Measurements from ENCODE around the gene GLCCI1.
"Not testable (repeated sequence)": the region's sequence is repeated elsewhere in the genome, so short reads cannot be mapped to it uniquely, and the experiment has no call there.

The GLCCI1 gene

GRCh38 chr7:8044761-8045430, 76.3 kb downstream of the GLCCI1 start:
- DNase-seq: no peak

DNA sequence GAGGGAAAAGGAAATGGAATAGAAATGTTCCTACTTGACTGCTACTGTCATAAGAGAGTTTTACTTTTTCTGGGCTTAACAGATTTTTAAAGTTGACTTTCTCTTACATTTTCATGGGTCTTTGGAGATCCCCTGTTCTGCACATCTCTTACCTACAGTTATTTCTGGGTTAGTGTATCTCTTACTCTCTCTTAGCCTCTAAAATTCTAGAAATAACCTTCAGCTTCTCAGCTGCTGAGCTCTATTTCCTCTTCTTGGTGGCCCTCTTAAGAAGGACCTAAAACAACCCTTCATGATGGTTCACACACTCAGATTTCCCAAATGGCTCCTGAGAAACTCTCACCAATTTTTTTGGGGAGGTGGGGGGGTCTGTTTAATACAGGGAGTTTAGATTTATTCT, 79.5 kb downstream of the GLCCI1 start:
- DNase-seq: not testable (repeated sequence)

GRCh38 chr7:8051373-8051772, 82.8 kb downstream of the GLCCI1 start:
- no peak for DNase-seq

- DNase-seq: no peak
Observed at GRCh38 chr7:8051998-8052397, 83.4 kb downstream of the GLCCI1 start.

- DNase-seq: no peak
Observed at GRCh38 chr7:8052824-8053223, 84.2 kb downstream of the GLCCI1 start.

DNA sequence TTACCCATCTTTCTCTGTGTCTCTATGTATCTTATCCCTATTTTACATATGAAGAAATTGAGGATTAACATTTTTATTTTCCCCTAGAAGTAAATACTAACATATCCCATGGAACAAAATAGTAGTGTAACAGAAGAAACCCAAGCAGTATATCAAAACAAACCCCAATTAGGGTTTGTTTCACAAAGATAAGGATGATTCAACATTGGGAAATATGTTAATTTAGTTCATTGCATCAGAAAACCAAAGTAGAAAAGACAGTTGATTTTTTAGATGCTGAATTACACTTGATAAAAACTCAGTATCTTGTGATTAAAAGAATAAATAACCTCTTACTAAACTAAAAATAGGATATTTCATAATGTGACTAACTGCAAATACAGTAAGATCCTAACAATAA, 87.8 kb downstream of the GLCCI1 start:
- no peak for DNase-seq

GRCh38 chr7:8057566-8057965, 89.0 kb downstream of the GLCCI1 start:
- DNase-seq: no peak

DNA sequence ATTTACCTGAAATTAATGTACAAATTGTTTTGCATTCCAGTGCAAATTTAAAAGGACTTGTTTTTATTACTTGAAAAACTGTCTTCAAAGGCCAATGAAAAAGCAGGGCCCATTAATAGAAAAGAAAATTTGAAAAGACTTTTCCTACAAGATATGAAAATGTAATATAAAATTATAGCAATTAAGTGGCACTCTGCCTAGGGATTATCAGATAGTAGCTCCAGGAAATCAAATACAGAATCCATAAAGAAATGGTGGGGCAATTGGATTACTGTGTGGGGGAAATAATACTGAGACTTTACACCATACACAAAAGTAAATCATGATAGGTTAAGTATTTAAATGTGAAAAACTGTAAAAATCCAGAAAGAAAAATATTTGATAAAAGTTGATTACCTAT, 89.7 kb downstream of the GLCCI1 start:
- no peak for DNase-seq

DNA sequence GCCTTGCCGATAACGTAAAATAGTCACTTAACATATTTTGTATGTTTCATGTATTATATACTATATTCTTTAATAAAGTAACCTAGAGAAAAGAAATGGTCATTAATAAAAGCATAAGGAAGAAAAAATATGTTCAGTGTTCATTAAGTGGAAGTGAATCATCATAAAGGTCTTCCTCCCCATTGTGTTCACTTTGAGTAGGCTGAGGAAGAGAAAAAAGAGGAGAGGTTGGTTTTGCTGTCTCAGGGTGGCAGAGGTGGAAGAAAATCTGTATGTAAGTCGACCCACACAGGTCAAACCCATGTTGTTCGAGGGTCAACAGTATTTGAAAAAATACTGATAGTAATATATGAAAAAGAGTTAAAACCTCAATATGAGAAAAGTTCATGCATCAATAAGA, 90.3 kb downstream of the GLCCI1 start:
- no peak for DNase-seq

DNA sequence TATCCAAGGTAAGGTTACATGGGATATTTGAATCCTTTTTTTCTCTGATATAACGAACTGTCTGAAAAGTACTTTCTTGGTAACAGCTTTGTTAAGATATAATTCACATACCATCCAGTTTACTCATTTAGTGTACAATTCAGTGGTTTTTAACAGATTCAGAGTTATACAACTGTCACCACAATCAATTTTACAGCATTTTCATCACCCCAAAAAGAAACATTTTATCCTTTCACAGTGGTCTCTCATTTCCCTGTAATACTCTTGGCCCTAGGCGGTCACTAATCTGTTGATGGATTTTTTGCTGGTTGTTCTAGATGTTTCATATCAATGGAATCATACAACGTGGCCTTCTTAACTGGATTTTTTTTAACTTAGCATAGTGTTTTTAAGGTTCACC, 91.6 kb downstream of the GLCCI1 start:
- DNase-seq: no peak

- DNase-seq: not testable (repeated sequence)
Observed at GRCh38 chr7:8063300-8063699, 94.7 kb downstream of the GLCCI1 start.

- no peak for DNase-seq
Observed at GRCh38 chr7:8063706-8064297, 95.2 kb downstream of the GLCCI1 start.

- no peak for DNase-seq
Observed at GRCh38 chr7:8064828-8065227, 96.2 kb downstream of the GLCCI1 start.

DNA sequence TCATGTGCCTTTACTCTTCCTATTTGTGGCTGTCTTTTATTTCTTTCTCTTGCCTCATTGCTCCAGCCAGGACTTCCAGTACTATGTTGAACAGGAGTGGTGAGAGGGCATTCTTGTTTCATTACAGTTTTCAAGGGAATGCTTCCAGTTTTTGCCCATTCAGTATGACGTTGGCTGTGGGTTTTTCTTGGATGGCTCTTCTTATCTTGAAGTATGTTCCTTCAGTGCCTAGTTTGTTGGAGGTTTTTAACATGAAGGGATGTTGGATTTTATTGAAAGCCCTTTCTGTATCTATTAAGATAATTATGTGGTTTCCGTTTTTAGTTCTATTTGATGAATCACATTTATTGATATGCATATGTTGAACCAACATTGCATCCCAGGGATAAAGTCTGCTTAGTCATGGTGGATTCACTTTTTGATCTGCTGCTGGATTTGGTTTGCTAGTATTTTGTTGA, 96.8 kb downstream of the GLCCI1 start:
- DNase-seq: no peak

- DNase-seq: peak in 19 of 56 donors; percentile 1 to 31 (median 7)
Observed at GRCh38 chr7:8068892-8069686, 100.5 kb downstream of the GLCCI1 start.

DNA sequence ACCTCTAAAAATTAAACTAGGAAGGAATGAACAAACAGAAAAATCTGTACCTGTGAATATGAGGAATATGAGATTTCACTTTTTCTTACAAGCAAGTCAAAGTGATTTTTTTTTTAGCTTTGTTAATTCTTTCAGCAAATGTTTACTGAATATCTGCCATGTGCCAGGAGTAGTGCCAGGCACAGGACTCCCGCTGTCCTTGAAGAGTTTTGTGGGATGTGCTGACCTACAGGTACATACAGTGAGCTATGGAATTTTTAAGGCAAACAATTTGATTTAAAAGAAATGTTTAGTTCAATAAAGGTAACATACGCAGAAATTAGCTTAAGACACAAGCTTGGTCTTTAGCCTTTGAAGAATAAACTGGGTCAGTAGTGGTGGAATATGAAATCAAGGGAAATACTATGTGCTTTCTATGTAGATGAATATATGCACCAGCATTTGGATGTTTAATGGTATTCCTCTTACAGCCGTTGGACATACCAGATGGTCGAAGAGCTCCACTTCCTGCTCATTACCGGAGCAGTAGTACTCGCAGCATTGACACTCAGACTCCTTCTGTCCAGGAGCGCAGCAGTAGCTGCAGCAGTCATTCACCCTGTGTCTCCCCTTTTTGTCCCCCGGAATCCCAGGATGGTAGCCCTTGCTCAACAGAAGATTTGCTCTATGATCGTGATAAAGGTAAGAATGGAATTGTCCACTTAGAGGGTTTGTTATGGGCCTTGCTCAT, 102.0 kb downstream of the GLCCI1 start:
- DNase-seq: no peak

GRCh38 chr7:8078418-8078817, 109.8 kb downstream of the GLCCI1 start:
- DNase-seq: no peak

GRCh38 chr7:8082762-8083161, 114.2 kb downstream of the GLCCI1 start:
- no peak for DNase-seq

- no peak for DNase-seq
Observed at GRCh38 chr7:8084836-8085235, 116.2 kb downstream of the GLCCI1 start.

GRCh38 chr7:8085420-8085819, 116.8 kb downstream of the GLCCI1 start:
- DNase-seq: no peak

DNA sequence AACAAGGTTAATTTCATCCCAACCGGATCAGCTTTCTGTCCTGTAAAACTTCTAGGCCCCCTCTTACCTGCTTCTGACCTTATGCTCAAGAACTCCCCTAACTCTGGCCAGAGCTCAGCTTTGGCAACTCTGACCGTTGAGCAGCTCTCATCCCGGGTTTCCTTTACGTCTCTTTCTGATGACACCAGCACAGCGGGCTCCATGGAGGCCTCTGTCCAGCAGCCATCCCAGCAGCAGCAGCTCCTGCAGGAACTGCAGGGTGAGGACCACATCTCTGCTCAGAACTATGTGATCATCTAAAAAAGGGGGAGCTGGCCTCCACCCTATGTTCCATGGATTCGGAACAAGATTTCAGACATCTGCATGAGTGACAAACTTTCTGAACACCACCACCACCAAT, 117.6 kb downstream of the GLCCI1 start:
- no peak for DNase-seq

All from nucleus accumbens (tissue), 56 donors.